Activated naive CD4-positive, alpha-beta T cell treated with anti-CD3 and anti-CD28 coated beads, Interleukin-2, amount 10 ng/mL, durations not matched to agents 7 days and 5 days (primary cell): ENCODE data around the gene EIF3B.
A peak's percentile ranks its signal among the peaks of the same experiment; 100 is the strongest.
"Not testable (repeated sequence)": the region's sequence is repeated elsewhere in the genome, so short reads cannot be mapped to it uniquely, and the experiment has no call there.

ENCODE experiments used
- CTCF ChIA-PET: fragments of 350-600 bp; sonication (Branson Sonifier 250); formaldehyde crosslinking; loops from one replicate; lab custom pipeline; 2021; ENCODE audit warnings: antibody characterized with exemption; lab: Charles Lee
- DNase-seq: peaks from one replicate; pipeline ENCODE4 v3.0.0-alpha.2; 2020
- H3K27ac Mint-ChIP-seq: one replicate; pipeline ENCODE4 v1.8.0; 2021; ENCODE audit warnings: mild to moderate bottlenecking, moderate library complexity, mixed read lengths
- H3K27me3 Mint-ChIP-seq: one replicate; pipeline ENCODE4 v1.8.0; 2021; ENCODE audit warnings: mild to moderate bottlenecking, mixed read lengths
- H3K36me3 Mint-ChIP-seq: one replicate; pipeline ENCODE4 v1.8.0; 2021; ENCODE audit warnings: mixed read lengths
- H3K4me1 Mint-ChIP-seq: one replicate; pipeline ENCODE4 v1.8.0; 2021; ENCODE audit warnings: mixed read lengths
- H3K4me3 Mint-ChIP-seq: one replicate; pipeline ENCODE4 v1.8.0; 2021; ENCODE audit warnings: mild to moderate bottlenecking, moderate library complexity, mixed read lengths
- H3K9me3 Mint-ChIP-seq: one replicate; pipeline ENCODE4 v1.8.0; 2021; ENCODE audit warnings: mixed read lengths

EIF3B gene

DNA sequence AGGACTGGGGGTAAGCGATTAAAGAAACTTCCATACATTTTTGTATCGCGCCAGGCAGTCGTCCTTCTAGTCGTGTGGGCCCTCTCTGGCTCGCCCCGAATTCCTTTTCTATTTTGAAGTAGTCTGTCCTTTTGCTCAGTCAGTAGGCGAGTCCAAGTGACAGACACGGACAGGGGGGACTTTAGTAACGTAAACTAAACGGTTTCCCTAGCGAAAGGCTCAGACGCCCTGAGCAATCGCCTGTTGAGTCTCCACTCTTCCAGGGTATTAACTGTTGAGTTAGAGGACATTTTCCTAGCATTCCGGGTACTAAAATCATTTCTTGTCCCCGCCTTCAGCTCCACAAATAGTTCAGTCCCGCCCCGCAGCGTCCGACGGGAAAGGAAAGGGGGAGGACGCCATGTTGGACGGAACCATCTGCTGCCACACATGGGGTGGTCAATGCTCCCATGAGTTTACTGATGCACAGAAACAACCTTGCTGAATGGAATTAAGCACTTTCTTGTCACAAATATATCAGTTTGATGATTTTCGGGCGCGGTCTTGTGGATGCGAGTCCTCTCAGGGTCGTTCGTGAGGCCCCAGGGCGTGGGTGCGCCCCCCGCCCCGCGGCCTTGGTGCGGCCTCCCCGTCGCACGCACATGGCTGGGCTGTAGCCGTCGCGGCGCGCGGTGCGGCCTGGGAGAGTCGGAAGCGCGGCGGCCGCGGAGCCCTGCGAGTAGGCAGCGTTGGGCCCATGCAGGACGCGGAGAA, at the start of gene EIF3B:
EIF3B (plus strand) TSS at position 642 of the 753 bp plus-strand sequence; CDS start at position 737, 95 bp downstream.
- peak; percentile 92 for DNase-seq
- H3K36me3 Mint-ChIP-seq, result peaks cover 10% of the 10 kb centered on the region
- no peaks in the 10 kb centered on the region for H3K27me3 Mint-ChIP-seq
- peak within 1 kb of the TSS; percentile 98 for H3K27ac Mint-ChIP-seq
- no peaks in the 10 kb centered on the region for H3K9me3 Mint-ChIP-seq
- peaks cover 32% of the 10 kb centered on the region for H3K4me1 Mint-ChIP-seq
- CTCF ChIA-PET, result interaction anchor here (1.2 to 1.9 kb wide), 4 partner anchors 49 to 197 kb away, joined by 3 to 6 read pairs (median 4); partner anchors contain the start of gene CHST12
- H3K4me3 Mint-ChIP-seq, result peak within 1 kb of the TSS; percentile 83

DNA sequence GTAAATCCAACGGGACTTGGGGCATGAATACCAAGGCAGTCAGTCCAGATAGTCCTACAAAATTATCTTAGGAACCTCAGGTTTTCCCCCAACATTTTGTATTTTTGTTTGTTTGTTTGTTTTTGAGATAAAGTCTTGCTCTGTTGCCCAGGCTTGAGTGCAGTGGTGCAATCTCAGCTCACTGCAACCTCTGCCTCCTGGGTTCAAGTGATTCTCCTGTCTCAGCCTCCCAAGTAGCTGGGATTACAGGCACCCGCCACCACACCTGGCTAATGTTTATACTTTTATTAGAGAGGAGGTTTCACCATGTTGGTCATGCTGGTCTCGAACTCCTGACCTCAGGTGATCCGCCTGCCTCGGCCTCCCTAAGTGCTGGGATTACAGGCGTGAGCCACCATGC, 49.4 kb upstream of the EIF3B start:
- DNase-seq, H3K4me3 Mint-ChIP-seq, CTCF ChIA-PET: not testable (repeated sequence)

DNA sequence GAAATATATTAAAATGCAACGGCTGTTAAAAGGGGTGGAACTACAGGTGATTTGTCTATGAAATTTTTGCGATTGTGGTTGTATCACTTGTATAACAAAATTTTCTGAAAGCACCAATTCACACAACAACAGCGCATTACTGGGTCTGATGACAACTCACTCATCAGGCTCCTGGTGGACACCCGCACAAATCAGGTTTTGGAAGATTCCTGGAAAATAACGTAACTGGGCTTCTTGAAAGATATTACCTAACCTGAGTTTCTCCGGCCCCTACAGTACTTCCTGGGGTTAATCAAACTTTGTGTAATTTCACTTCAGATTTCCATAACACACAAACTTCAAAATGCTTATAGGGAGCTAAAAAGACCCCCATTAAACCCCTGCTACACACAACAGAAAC, 47.9 kb upstream of the EIF3B start:
- Mint-ChIP-seq H3K36me3 (no peaks in the 10 kb centered on the region), H3K4me1 (peaks cover 2% of the 10 kb centered on the region), H3K27me3 (no peaks in the 10 kb centered on the region), H3K27ac (no peak overlapping the region), H3K4me3 (no peak overlapping the region), H3K9me3 (no peaks in the 10 kb centered on the region)
- DNase-seq, result no peak
- CTCF ChIA-PET, result no interaction called here

More for the DNA sequence above, 49.4 kb upstream of the EIF3B start:
- H3K9me3 Mint-ChIP-seq, H3K27me3 Mint-ChIP-seq, H3K4me1 Mint-ChIP-seq, H3K27ac Mint-ChIP-seq, H3K36me3 Mint-ChIP-seq: not testable (repeated sequence)

DNA sequence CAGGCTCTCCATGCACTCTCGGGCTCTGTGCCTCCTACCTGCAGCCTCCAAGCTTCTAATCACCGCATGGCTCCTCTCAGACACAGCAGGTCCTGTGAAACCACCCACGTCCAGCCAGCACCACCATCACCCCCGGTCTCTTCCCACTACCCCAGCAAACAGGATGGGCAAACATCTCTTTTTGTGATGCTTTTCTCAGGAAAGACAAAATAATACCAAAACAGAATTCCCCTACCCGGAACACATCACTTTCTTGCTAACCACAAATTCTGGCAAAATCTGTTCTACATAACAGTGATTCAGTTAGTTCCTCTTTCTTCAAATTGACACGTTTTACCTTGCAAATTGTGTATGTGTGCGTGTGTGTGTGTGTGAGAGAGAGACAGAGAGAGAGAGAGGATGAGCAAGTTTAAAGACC, 46.9 kb upstream of the EIF3B start:
- H3K27me3 Mint-ChIP-seq, result no peaks in the 10 kb centered on the region
- peaks cover 7% of the 10 kb centered on the region for H3K4me1 Mint-ChIP-seq
- H3K9me3 Mint-ChIP-seq, result no peaks in the 10 kb centered on the region
- no peaks in the 10 kb centered on the region for H3K36me3 Mint-ChIP-seq
- H3K4me3 Mint-ChIP-seq, result no peak overlapping the region
- CTCF ChIA-PET, result no interaction called here
- no peak for DNase-seq
- H3K27ac Mint-ChIP-seq, result no peak overlapping the region

DNA sequence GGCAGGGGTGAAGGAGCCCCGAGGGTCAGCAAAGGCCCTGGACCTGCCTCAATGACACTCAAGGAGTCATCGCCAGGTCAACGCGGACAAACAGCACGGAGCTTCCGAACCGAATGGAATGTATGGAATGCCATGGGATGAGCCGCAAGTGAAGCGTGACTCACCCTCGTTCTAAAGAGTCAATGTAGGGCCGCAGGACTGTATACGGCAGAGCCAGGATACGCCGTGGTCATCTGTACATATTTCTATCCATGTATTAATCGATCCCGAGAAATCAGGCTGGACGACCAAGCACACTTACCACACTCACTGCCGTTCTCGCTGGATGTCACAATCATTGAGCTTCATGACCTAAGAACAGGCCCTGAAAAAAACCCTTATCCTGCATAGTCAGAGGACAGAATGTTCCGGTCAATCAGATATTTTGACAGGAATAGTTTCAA, 44.7 kb upstream of the EIF3B start:
- DNase-seq, result no peak
- CTCF ChIA-PET, result no interaction called here
- Mint-ChIP-seq H3K27me3 (no peaks in the 10 kb centered on the region), H3K9me3 (no peaks in the 10 kb centered on the region), H3K27ac (no peak overlapping the region), H3K4me3 (no peak overlapping the region), H3K4me1 (peaks cover 12% of the 10 kb centered on the region), H3K36me3 (no peaks in the 10 kb centered on the region)

DNA sequence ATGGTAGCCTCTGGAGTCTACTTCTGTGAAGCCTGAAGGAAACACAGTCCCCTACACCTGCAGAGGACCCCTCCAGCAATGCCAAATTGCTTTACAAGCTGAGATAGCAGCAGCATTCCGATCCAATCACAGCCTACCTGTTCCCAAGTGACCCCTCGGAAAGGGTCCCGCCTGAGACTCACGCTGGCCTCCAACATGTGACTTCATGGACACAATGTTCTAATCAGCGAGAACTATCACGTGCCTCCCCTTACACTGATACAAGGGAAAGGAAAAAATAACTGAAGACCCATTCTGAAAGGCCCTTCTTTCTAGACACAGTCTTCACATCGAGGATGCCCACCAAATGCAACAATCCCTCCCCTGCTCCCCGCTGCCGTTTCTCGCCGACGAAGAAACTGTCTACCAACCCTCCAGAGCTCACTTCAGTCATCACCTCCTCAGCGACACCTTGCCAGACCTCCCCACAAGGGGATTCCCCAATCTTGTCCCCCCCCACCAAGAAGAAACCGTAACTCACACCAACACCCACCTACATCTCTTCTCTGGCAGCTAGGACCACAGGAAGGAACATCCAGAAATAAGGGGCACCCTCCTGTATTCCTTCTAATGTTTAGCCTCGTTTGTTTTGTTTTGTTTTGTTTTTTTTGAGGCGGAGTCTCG, 42.2 kb upstream of the EIF3B start:
- CTCF ChIA-PET, result no interaction called here
- Mint-ChIP-seq H3K4me3 (peak overlapping the region; percentile 65), H3K36me3 (no peaks in the 10 kb centered on the region), H3K9me3 (no peaks in the 10 kb centered on the region), H3K27ac (no peak overlapping the region), H3K4me1 (peaks cover 12% of the 10 kb centered on the region), H3K27me3 (no peaks in the 10 kb centered on the region)
- no peak for DNase-seq

DNA sequence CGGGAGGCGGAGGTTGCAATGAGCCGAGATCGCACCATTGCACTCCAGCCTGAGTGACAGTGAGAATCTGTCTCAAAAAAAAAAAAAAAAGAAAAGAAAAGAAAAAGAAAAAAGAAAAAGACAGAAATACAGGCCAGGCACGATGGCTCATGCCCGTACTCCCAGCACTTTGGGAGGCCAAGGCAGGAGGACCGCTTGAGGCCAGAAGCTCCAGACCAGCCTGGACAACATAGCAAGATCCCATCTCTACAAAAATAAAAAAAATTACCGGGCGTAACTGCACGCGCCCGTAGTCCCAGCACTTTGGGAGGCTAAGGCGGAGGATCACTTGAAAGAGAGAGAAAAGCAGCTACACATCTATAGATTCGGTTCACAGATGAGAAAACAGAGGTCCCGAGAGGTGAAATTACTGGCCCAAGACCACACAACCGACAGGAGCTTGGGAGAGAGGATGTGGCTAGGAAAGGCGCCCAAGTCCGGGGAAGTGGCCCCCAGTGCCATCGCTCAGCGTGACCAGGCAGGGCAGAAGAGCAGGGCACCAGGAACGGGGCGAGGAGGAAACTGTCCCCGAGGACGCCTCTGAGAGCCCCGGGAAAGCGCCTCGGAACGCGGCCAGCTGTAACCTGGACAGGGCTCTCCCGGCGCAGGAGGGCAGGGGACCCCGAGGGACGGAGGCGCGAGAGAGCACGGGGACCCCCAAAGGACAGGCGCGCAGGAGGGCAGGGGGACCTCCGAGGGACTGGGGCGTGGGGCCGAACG, 41.0 kb upstream of the EIF3B start:
- H3K36me3 Mint-ChIP-seq, result no peaks in the 10 kb centered on the region
- no peak for DNase-seq
- peak overlapping the region; percentile 88 for H3K27ac Mint-ChIP-seq
- peaks cover 15% of the 10 kb centered on the region for H3K4me1 Mint-ChIP-seq
- CTCF ChIA-PET, result no interaction called here
- no peak overlapping the region for H3K4me3 Mint-ChIP-seq
- H3K27me3 Mint-ChIP-seq, result no peaks in the 10 kb centered on the region
- no peaks in the 10 kb centered on the region for H3K9me3 Mint-ChIP-seq

DNA sequence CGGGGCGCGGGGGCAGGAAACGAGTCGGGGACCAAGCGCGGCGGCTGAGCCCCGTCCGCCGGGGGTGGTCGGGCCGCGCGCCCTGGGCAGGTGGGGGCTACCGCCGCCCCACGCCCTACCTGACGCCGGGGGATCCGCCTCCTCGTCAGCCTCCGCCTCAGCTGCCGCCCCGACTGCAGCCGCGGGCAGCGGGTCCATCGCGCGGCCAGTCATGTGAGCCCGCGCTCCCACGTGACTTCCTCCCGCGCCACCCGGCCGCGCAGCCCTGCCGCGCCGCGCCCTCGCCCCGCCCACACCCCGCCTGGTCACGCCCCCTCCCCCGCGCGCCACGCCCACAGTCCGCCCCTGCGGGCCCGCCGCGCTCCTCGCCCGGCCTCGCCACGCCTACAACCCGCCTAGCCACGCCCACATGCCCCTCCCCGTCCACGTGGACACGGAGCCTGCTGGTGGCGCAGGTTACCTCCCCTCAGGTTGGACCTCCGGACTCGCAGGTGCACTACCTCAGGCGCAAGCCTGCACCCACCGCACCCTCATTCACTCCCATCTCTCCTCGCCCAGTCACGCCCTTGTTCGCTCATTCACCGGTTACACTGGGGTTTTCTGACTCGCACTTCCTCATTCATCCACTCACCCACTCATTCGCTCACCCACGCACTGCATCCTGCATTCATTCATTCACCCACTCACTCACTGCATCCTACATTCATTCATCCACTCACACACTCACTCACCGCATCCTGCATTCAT, 40.2 kb upstream of the EIF3B start, which contains the start of gene SNX8:
SNX8 (minus strand) TSS at position 233 of the 747 bp plus-strand sequence; CDS start at position 213, 20 bp downstream.
- H3K36me3 Mint-ChIP-seq, result no peaks in the 10 kb centered on the region
- H3K4me1 Mint-ChIP-seq, result peaks cover 15% of the 10 kb centered on the region
- H3K27me3 Mint-ChIP-seq, result no peaks in the 10 kb centered on the region
- peak within 1 kb of the TSS; percentile 88 for H3K27ac Mint-ChIP-seq
- H3K9me3 Mint-ChIP-seq, result no peaks in the 10 kb centered on the region
- DNase-seq, result peak; percentile 97
- no peak within 1 kb of the TSS for H3K4me3 Mint-ChIP-seq
- CTCF ChIA-PET, result no interaction called here

DNA sequence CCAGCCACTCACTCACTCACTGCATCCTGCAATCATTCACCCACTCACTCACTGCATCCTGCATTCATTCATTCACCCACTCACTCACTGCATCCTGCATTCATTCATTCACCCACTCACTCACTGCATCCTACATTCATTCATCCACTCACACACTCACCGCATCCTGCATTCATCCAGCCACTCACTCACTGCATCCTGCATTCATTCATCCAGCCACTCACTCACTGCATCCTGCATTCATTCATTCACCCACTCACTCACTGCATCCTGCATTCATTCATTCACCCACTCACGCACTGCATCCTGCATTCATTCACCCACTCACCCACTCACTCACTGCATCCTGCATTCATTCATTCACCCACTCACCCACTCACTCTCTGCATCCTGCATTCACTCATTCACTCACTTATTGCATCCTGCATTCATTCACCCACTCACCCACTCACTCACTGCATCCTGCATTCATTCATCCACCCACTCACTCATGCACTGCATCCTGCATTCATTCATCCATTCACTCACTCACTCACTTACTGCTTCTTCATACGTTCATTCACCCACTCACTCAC, 39.6 kb upstream of the EIF3B start:
- DNase-seq, H3K4me3 Mint-ChIP-seq, H3K27me3 Mint-ChIP-seq, H3K27ac Mint-ChIP-seq, CTCF ChIA-PET, H3K36me3 Mint-ChIP-seq, H3K9me3 Mint-ChIP-seq: not testable (repeated sequence)
- H3K4me1 Mint-ChIP-seq, result peaks cover 15% of the 10 kb centered on the region

DNA sequence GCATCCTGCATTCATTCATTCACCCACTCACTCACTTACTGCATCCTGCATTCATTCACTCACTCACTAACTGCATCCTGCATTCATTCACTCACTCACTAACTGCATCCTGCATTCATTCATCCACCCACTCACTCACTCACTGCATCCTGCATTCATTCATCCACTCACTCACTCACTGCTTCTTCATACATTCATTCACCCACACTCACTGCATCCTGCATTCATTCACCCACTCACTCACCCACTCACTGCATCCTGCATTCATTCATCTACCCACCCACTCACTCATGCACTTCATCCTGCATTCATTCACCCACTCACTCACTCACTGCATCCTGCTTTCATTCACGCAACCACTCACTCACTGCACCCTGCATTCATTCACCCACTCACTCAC, 38.8 kb upstream of the EIF3B start:
- Mint-ChIP-seq H3K36me3 (no peaks in the 10 kb centered on the region), H3K27ac (no peak overlapping the region)

DNA sequence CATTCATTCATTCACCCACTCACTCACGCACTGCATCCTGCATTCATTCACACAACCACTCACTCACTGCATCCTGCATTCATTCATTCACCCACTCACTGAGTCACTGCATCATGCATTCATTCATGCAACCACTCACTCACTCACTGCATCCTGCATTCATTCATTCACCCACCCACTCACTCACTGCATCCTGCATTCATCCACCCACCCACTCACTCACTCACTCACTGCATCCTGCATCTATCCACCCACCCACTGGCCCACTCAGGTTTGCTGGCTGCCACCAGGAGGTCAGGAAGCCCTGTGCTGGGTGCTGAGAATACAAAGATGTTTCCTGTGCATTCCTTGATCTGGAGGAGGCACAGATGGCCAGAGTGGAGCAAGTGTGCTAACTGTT, 38.0 kb upstream of the EIF3B start:
- H3K4me3 Mint-ChIP-seq, result no peak overlapping the region
- H3K27ac Mint-ChIP-seq, result no peak overlapping the region
- CTCF ChIA-PET, result no interaction called here
- no peak for DNase-seq
- no peaks in the 10 kb centered on the region for H3K36me3 Mint-ChIP-seq
- H3K9me3 Mint-ChIP-seq, result no peaks in the 10 kb centered on the region
- no peaks in the 10 kb centered on the region for H3K27me3 Mint-ChIP-seq
- H3K4me1 Mint-ChIP-seq, result peaks cover 15% of the 10 kb centered on the region

More for the DNA sequence above, 38.8 kb upstream of the EIF3B start:
- H3K27me3 Mint-ChIP-seq, result no peaks in the 10 kb centered on the region
- no peak for DNase-seq
- H3K4me3 Mint-ChIP-seq, result no peak overlapping the region
- H3K4me1 Mint-ChIP-seq, result peaks cover 15% of the 10 kb centered on the region
- H3K9me3 Mint-ChIP-seq, result no peaks in the 10 kb centered on the region
- CTCF ChIA-PET, result no interaction called here

DNA sequence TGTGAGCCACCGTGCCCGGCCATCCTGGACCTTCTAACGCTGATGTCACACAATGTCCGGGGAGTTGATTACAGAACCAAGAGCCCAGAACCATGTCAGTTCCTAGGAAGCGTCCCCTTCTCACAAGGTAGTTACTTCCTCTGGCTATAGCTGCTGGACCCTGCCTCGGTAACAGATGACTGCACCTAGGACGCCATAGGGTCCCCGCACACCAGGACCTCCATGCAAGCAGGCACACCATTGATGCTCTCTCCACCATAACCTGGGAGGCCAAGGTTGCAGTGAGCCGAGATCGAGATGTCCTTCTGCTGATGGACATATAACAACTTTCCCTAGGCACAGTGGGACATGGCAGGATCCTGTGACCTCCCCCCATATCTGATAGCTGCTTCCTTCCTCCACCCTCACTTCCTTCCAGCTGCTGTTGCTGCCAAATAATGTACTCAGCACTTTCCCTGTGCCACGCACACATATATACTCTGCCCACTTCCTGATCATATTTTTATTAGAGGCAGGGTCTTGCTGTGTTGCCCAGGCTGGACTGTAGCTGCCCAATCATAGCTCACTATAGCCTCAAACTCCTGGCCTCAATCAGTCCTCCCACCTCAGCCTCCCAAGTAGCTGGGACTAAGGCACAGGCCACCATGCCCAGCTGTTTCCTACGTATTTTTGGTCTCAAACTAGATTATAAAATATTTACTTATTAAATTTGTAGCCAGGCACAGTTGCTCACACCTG, 36.9 kb upstream of the EIF3B start:
- no peak for DNase-seq
- H3K4me3 Mint-ChIP-seq, result no peak overlapping the region
- peaks cover 9% of the 10 kb centered on the region for H3K4me1 Mint-ChIP-seq
- H3K27ac Mint-ChIP-seq, result no peak overlapping the region
- CTCF ChIA-PET, result interaction anchor here (1.1 kb wide), 1 partner anchor 56 kb away, joined by 4 read pairs; no protein-coding TSS in a partner anchor
- H3K9me3 Mint-ChIP-seq, result no peaks in the 10 kb centered on the region
- H3K27me3 Mint-ChIP-seq, result no peaks in the 10 kb centered on the region
- no peaks in the 10 kb centered on the region for H3K36me3 Mint-ChIP-seq

DNA sequence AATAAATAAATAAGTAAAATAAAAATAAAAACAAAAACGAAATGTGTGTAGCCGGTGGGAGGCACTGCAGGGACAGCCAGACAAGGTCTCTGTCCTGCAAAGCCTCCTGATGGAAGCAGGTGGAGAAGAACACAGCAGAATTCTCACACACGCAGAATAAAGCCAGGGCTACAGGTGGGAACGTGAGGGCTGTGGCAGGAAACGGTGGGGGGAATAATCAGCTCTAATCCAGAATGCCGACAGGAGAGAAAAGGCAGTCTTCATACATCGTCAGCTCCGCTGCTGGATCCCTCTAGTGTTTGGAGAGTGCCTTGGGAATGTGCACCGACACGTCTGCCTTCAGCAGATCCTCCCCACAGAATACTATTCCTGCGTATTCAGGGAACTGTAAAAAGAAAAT, 33.6 kb upstream of the EIF3B start:
- H3K27ac Mint-ChIP-seq, result no peak overlapping the region
- peaks cover 17% of the 10 kb centered on the region for H3K27me3 Mint-ChIP-seq
- peaks cover 9% of the 10 kb centered on the region for H3K4me1 Mint-ChIP-seq
- no peak for DNase-seq
- no peak overlapping the region for H3K4me3 Mint-ChIP-seq
- no peaks in the 10 kb centered on the region for H3K9me3 Mint-ChIP-seq
- H3K36me3 Mint-ChIP-seq, result no peaks in the 10 kb centered on the region
- CTCF ChIA-PET, result no interaction called here
